B cell (primary cell): ENCODE measurements around the gene GLI3. TPM values are rescaled to one million over a fixed set of nuclear protein-coding genes. Genes with fewer than 3 reads are reported as not detected.

Experiments used
- ATAC-seq: fragments of 200-7000 bp; cut with Tn5 transposase; one replicate; pipeline ENCODE4 v1.10.0; 2021; ENCODE audit warnings: low read depth, mild to moderate bottlenecking, moderate number of reproducible peaks, moderate library complexity
- CTCF ChIA-PET: fragments of 350-600 bp; sonication (Branson Sonifier 250); formaldehyde crosslinking; loops from one replicate; lab custom pipeline; 2021; ENCODE audit warnings: antibody characterized with exemption, inconsistent platforms; lab: Charles Lee
- POLR2A ChIA-PET: fragments of 350-600 bp; sonication (Branson Sonifier 250); formaldehyde crosslinking; loops from one replicate; lab custom pipeline; 2021; ENCODE audit warnings: antibody characterized with exemption; lab: Charles Lee
- DNase-seq: peaks from one replicate; pipeline ENCODE4 v3.0.0; 2013
- H2AFZ ChIP-seq: 2 replicates; pipeline ENCODE4 v1.6.1; 2012; ENCODE audit warnings: mild to moderate bottlenecking, low read depth, low read length; ENCODE audit not compliant: insufficient read depth, poor library complexity, severe bottlenecking
- H3K27ac ChIP-seq, 2 donors: 1 replicate in 1 of 2; 2 replicates in 1 of 2; pipeline ENCODE4 v1.5.1; 2012 to 2013; ENCODE audit warnings: low read length in 2 of 2, mild to moderate bottlenecking in 2 of 2, moderate library complexity in 1 of 2
- H3K27me3 ChIP-seq, 4 experiments: fragments of 200-600 bp in 1 of 4; sonication (generic) in 1 of 4; replicated peaks in 1 of 4; 1 replicate in 2 of 4; 2 replicates in 2 of 4; pipeline versions ENCODE4 v1.6.1 to v1.7.0; 2013 to 2016; ENCODE audit warnings: low read length in 3 of 4, mild to moderate bottlenecking in 2 of 4, mixed read lengths in 1 of 4, moderate library complexity in 1 of 4; ENCODE audit not compliant: insufficient read depth in 4 of 4, control insufficient read depth in 3 of 4; ENCODE audit errors: control extremely low read depth in 1 of 4
- H3K36me3 ChIP-seq, 2 experiments: replicated peaks in 1 of 2; 1 replicate in 1 of 2; 2 replicates in 1 of 2; pipeline versions ENCODE4 v1.6.1 to v1.7.1; 2013; ENCODE audit warnings: low read length in 1 of 2; ENCODE audit not compliant: insufficient read depth in 2 of 2, control insufficient read depth in 1 of 2; ENCODE audit errors: control extremely low read depth in 1 of 2, extremely low read depth in 1 of 2
- H3K4me1 ChIP-seq, 2 donors: fragments of 200-600 bp in 1 of 2; sonication (generic) in 1 of 2; 1 replicate in 1 of 2; 2 replicates in 1 of 2; pipeline versions ENCODE4 v1.5.1 to v1.6.1; 2013 to 2017; ENCODE audit warnings: low read length in 2 of 2; ENCODE audit not compliant: control insufficient read depth in 2 of 2, insufficient read depth in 2 of 2
- H3K4me2 ChIP-seq: replicated peaks from 2 replicates; pipeline ENCODE3; 2012; ENCODE audit warnings: mild to moderate bottlenecking, low read depth, low read length; ENCODE audit not compliant: poor library complexity, severe bottlenecking
- H3K4me3 ChIP-seq, 5 experiments: fragments of 200-600 bp in 1 of 5; sonication (generic) in 1 of 5; 1 replicate in 3 of 5; 2 replicates in 2 of 5; pipeline versions ENCODE4 v1.5.1 to v1.7.0; 2011 to 2016; ENCODE audit warnings: low read length in 4 of 5, mild to moderate bottlenecking in 4 of 5, low read depth in 2 of 5, control low read depth in 1 of 5, moderate library complexity in 1 of 5; ENCODE audit not compliant: insufficient read depth in 1 of 5; ENCODE audit errors: control extremely low read depth in 1 of 5, extremely low read depth in 1 of 5
- H3K79me2 ChIP-seq: fragments of 200-600 bp; sonication (generic); one replicate; pipeline ENCODE4 v1.6.0; 2016; ENCODE audit warnings: low read length; ENCODE audit not compliant: control insufficient read depth, insufficient read depth
- H3K9ac ChIP-seq: fragments of 200-600 bp; sonication (generic); 2 replicates; pipeline ENCODE4 v1.6.1; 2017; ENCODE audit warnings: mild to moderate bottlenecking, low read length, moderate library complexity
- H3K9me3 ChIP-seq, 3 donors: one replicate each; pipeline versions ENCODE4 v1.6.1 to v1.7.1; 2013; ENCODE audit warnings: low read length in 2 of 3; ENCODE audit not compliant: control insufficient read depth in 2 of 3, insufficient read depth in 1 of 3; ENCODE audit errors: control extremely low read depth in 1 of 3
- H4K20me1 ChIP-seq: 2 replicates; pipeline ENCODE4 v1.6.0; 2012; ENCODE audit warnings: mild to moderate bottlenecking, low read length; ENCODE audit not compliant: insufficient read depth, control insufficient read depth, poor library complexity, severe bottlenecking
- H3K27ac Mint-ChIP-seq: one replicate; pipeline ENCODE4 v1.8.0; 2021; ENCODE audit warnings: mixed read lengths
- H3K27me3 Mint-ChIP-seq: one replicate; pipeline ENCODE4 v1.8.0; 2021; ENCODE audit warnings: mixed read lengths
- H3K4me1 Mint-ChIP-seq: one replicate; pipeline ENCODE4 v1.8.0; 2021; ENCODE audit warnings: mixed read lengths
- H3K4me3 Mint-ChIP-seq: one replicate; pipeline ENCODE4 v1.8.0; 2021; ENCODE audit warnings: mixed read lengths
- H3K9me3 Mint-ChIP-seq: one replicate; pipeline ENCODE4 v1.8.0; 2022; ENCODE audit warnings: mixed read lengths; ENCODE audit not compliant: insufficient read depth
- EZH2 ChIP-seq: IDR thresholded peaks from 2 replicates; pipeline ENCODE4 v1.6.1; 2012; ENCODE audit warnings: borderline replicate concordance, low read depth, mild to moderate bottlenecking, moderate library complexity, low read length; ENCODE audit not compliant: insufficient read depth, poor library complexity, severe bottlenecking
- WGBS: methylation state at CpG from one replicate; pipeline ENCODE4 v1.1.5; 2013; ENCODE audit warnings: missing lambda C conversion rate; ENCODE audit not compliant: insufficient coverage; 5-methylcytosine and 5-hydroxymethylcytosine counted together
- intact Hi-C: fragments of 100-400 bp; cut with micrococcal nuclease; formaldehyde crosslinking; loops from one replicate; pipeline ENCODE4 v1.10.0; 2022
- polyA plus RNA-seq: library from polyadenylated mRNA; depleted of rRNA; stranded (reverse); fragments of >200 nt; gene quantifications from 2 replicates; pipeline ENCODE4 v1.2.3, GENCODE V29; 2012
- total RNA-seq, 2 donors: library from RNA; stranded (reverse); fragments of 120-200 nt in 1 of 2; gene quantifications; 1 replicate in 1 of 2; 2 replicates in 1 of 2; pipeline versions ENCODE4 v1.2.3 to v1.2.4, GENCODE V29; 2013 to 2022
- TF ChIP-seq, protein P1 (sequence below): fragments of 200-600 bp; IDR thresholded peaks from one replicate; pipeline ENCODE4 v1.8.0; 2022; ENCODE audit warnings: antibody characterized with exemption, mild to moderate bottlenecking

Gene GLI3
- total and polyA plus RNA-seq, 2 donors (not counting 1 experiment from before 2014, with no cell fraction given): not detected

DNA sequence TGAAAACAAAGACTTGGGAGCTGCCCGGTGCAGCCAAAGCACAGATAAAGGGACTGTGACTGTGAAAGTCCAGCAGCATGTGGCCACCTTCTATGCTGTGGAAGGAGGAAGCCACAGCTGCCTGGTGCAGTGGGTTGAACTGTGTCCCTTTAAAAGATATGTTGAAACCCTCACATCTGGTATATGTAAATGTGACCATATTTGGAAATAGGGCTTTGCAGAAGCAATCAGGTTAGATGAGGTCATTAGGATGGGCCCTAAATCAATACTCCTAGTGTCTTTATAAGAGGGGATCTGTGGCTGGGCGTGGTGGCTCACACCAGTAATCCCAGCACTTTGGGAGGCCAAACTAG is 136.9 kb downstream of the GLI3 start:
- no peaks in the 10 kb centered on the region for H3K9me3 Mint-ChIP-seq
- Histone ChIP-seq H4K20me1 (no peaks in the 10 kb centered on the region), H3K4me3 (no peak overlapping the region), H2AFZ (no peak overlapping the region), H3K9me3 (no peaks in the 10 kb centered on the region), H3K4me1 (no peaks in the 10 kb centered on the region), H3K79me2 (no peaks in the 10 kb centered on the region), H3K36me3 (no peaks in the 10 kb centered on the region), H3K27ac (no peak overlapping the region), H3K27me3 (no peaks in the 10 kb centered on the region), H3K4me2 (no peak overlapping the region), H3K9ac (no peak overlapping the region)
- ATAC-seq (no peak), DNase-seq (no peak)
- WGBS: 80% methylated on average over 1 of the region's 2 CpGs
- H3K27me3 Mint-ChIP-seq: no peaks in the 10 kb centered on the region
- H3K4me3 Mint-ChIP-seq: no peak overlapping the region
- POLR2A ChIA-PET: no interaction called here
- intact Hi-C loops: no loop called here
- H3K27ac Mint-ChIP-seq: no peak overlapping the region
- CTCF ChIA-PET: no interaction called here
- no peaks in the 10 kb centered on the region for H3K4me1 Mint-ChIP-seq
- no peak for TF ChIP-seq EZH2
- TF ChIP-seq, protein P1, sequence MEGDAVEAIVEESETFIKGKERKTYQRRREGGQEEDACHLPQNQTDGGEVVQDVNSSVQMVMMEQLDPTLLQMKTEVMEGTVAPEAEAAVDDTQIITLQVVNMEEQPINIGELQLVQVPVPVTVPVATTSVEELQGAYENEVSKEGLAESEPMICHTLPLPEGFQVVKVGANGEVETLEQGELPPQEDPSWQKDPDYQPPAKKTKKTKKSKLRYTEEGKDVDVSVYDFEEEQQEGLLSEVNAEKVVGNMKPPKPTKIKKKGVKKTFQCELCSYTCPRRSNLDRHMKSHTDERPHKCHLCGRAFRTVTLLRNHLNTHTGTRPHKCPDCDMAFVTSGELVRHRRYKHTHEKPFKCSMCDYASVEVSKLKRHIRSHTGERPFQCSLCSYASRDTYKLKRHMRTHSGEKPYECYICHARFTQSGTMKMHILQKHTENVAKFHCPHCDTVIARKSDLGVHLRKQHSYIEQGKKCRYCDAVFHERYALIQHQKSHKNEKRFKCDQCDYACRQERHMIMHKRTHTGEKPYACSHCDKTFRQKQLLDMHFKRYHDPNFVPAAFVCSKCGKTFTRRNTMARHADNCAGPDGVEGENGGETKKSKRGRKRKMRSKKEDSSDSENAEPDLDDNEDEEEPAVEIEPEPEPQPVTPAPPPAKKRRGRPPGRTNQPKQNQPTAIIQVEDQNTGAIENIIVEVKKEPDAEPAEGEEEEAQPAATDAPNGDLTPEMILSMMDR: no peak

DNA sequence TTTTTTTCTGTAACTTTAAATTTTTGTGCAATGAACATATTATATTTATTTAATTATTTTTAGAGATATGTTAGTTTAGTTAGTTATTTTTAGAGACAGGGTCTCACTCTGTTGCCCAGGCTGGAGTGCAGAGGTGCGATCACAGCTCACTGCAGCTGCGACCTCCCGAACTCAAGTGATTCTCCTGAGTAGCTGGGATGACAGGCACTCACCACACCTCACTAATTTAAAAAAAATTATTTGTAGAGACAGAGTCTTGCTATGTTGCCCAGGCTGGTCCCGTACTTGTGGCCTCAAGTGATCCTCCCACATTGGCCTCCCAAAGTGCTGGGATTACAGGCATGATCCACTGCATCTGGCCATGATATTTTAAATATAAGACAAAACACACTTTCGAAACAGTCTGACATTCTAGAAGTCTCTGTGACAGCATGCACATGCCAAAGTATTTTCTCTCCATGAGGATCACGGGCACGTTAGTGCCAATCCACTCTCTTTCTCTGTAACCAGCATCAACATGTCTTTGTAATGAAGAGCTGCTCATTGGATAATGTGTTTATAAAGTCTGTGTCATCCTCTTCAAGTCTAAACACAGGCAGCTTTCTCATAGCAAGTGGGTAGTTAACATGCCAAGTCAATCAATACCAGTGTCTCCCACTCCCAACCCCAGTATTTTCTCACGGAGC is 137.4 kb downstream of the GLI3 start:
- Histone ChIP-seq H3K9me3 (no peaks in the 10 kb centered on the region), H3K4me1 (no peaks in the 10 kb centered on the region), H3K36me3 (no peaks in the 10 kb centered on the region), H3K79me2 (no peaks in the 10 kb centered on the region), H3K4me3 (no peak overlapping the region), H3K4me2 (no peak overlapping the region), H3K27me3 (no peaks in the 10 kb centered on the region), H4K20me1 (no peaks in the 10 kb centered on the region), H3K27ac (no peak overlapping the region), H3K9ac (no peak overlapping the region), H2AFZ (no peak overlapping the region)
- ChIA-PET POLR2A (no interaction called here), CTCF (no interaction called here)
- H3K27ac Mint-ChIP-seq: no peak overlapping the region
- H3K4me1 Mint-ChIP-seq: no peaks in the 10 kb centered on the region
- H3K4me3 Mint-ChIP-seq: no peak overlapping the region
- TF ChIP-seq, protein P1: no peak
- TF ChIP-seq EZH2: no peak
- H3K27me3 Mint-ChIP-seq: no peaks in the 10 kb centered on the region
- 90% methylated on average over 1 of the region's 8 CpGs for WGBS
- ATAC-seq (no peak), DNase-seq (no peak)
- intact Hi-C loops: no loop called here
- no peaks in the 10 kb centered on the region for H3K9me3 Mint-ChIP-seq
